Kidney epithelial cell (primary cell): Measurements from ENCODE around the gene SIPA1L2. TPM values are rescaled to one million over a fixed set of nuclear protein-coding genes. Genes with fewer than 3 reads are reported as not detected.

Experiments used
- DNase-seq: peaks from one replicate; pipeline ENCODE4 v3.0.0-alpha.2; 2010; ENCODE audit warnings: low read depth
- H3K27me3 ChIP-seq: 2 replicates; pipeline ENCODE4 v1.6.0; 2011; ENCODE audit warnings: low read length; ENCODE audit not compliant: control insufficient read depth, insufficient read depth
- H3K36me3 ChIP-seq: 2 replicates; pipeline ENCODE4 v1.5.1; 2011; ENCODE audit warnings: low read length; ENCODE audit not compliant: control insufficient read depth, insufficient read depth
- H3K4me3 ChIP-seq: 2 replicates; pipeline ENCODE4 v1.5.1; 2011; ENCODE audit warnings: low read depth, mild to moderate bottlenecking, control low read depth, low read length
- total RNA-seq: library from RNA; depleted of rRNA; stranded (reverse); fragments of >200 nt; gene quantifications from 2 replicates; pipeline ENCODE4 v1.2.3, GENCODE V29; 2015
- TF ChIP-seq, protein P1 (sequence below): IDR thresholded peaks from 2 replicates; pipeline ENCODE4 v1.5.1; 2011; ENCODE audit warnings: mild to moderate bottlenecking, moderate library complexity, low read length, control low read depth, inconsistent platforms; ENCODE audit not compliant: insufficient read depth, poor library complexity, severe bottlenecking

The SIPA1L2 gene
- total RNA-seq, 1 donor from 2014 or later = 13.7 TPM

DNA sequence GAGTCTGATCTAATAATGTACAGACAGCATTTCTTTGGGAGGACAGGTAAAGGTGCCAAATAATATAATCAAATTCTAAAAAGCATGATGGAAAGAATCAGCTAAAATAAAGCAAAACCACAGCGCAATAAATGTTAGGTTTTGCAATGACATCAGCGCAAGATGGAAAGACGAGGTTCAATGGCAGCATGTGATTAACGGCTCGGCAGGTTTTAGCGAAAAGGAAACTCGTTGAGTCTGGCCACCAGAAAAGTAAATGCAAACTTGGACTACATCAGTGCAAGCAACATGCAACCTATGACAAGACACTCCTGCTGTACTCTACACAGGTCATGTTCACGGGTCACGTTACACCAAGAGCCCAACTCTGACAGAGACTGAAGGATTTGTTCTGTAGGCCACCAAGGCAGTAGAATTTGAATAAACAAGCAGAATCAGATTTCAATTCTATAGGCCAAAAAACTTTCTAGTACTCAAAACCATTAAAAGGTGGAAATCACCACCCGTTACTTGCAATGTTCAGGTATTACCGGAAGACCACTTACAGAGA is 4.5 kb downstream of the SIPA1L2 start:
- Histone ChIP-seq H3K36me3 (no peaks in the 10 kb centered on the region), H3K4me3 (no peak overlapping the region), H3K27me3 (no peaks in the 10 kb centered on the region)
- DNase-seq = no peak
- TF ChIP-seq, protein P1, sequence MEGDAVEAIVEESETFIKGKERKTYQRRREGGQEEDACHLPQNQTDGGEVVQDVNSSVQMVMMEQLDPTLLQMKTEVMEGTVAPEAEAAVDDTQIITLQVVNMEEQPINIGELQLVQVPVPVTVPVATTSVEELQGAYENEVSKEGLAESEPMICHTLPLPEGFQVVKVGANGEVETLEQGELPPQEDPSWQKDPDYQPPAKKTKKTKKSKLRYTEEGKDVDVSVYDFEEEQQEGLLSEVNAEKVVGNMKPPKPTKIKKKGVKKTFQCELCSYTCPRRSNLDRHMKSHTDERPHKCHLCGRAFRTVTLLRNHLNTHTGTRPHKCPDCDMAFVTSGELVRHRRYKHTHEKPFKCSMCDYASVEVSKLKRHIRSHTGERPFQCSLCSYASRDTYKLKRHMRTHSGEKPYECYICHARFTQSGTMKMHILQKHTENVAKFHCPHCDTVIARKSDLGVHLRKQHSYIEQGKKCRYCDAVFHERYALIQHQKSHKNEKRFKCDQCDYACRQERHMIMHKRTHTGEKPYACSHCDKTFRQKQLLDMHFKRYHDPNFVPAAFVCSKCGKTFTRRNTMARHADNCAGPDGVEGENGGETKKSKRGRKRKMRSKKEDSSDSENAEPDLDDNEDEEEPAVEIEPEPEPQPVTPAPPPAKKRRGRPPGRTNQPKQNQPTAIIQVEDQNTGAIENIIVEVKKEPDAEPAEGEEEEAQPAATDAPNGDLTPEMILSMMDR = no peak

DNA sequence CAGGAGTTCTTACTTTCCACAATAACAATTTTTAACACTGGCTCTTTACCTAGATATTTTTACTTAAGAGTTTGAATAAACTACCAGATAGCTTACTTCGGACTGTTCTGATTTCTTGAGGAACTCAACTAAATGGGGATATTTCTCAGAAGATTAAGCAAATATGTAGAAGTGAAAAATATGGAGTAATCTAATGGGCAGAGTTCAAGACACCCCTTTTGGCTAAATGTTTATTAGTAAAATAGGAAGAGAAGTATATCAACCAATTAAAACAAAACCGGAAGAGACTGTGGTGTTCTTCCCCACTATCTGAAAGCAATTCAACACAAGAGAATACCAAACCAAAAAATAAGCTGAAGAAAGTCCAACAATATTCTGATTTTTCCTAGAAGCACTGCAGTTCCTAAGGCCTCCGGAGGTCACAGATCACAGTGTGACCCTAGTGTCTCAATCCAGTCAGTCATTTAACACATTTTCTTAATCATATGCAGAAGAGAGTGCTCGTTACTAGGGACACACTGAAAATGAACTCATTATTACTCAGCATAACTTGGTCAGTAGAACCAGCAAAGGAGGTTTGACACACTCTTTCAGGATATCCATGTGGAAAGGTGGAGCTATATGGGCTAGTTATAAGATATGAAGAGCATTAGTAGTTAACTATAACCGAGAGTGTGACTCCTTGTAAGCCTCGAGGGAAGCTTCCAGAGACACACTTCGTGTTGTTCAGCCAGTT is 5.2 kb downstream of the SIPA1L2 start:
- TF ChIP-seq, protein P1 = no peak
- Histone ChIP-seq H3K4me3 (no peak overlapping the region), H3K27me3 (no peaks in the 10 kb centered on the region), H3K36me3 (no peaks in the 10 kb centered on the region)
- DNase-seq = no peak

DNA sequence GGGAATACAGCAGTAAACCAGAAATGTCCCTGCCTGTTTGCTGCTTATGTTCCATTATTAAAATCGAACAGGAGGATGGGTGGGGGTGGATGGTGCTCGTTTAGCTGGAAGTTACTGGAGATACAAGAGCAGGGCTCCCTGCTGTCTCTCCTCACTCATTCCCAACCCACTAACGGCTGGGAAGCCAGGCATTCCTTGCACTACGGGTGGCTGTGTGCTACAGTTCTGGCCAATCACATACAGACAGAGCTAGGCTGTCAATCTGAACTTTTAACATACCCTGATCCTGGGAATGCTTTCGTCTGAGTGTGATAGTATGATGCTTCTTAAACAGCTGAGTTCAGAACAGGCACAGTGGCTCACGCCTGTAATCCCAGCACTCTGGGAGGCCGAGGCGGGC is 7.0 kb downstream of the SIPA1L2 start:
- DNase-seq = no peak
- no peaks in the 10 kb centered on the region for H3K36me3 ChIP-seq
- H3K4me3 ChIP-seq = no peak overlapping the region
- no peaks in the 10 kb centered on the region for H3K27me3 ChIP-seq
- TF ChIP-seq, protein P1 = no peak

DNA sequence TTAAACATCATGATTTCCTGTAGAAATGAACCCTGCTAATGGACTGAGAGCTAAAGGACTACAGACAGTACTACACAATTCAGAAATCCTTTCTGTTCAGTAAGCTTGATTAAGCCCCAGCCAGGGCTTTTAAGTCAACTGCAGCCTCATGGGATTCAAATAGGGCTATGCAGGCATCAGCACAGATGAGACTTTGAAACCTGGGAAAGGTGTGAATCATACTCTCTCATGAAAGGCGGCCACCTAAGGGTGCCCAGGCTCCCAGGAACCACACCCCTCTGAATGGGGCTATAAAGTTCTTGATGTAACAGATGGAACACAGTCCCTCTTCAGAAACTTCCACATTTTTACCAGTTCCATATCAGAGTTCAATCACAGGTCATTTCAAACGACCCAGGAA is 7.6 kb downstream of the SIPA1L2 start:
- H3K4me3 ChIP-seq = no peak overlapping the region
- no peaks in the 10 kb centered on the region for H3K36me3 ChIP-seq
- no peaks in the 10 kb centered on the region for H3K27me3 ChIP-seq
- TF ChIP-seq, protein P1 = no peak
- no peak for DNase-seq

DNA sequence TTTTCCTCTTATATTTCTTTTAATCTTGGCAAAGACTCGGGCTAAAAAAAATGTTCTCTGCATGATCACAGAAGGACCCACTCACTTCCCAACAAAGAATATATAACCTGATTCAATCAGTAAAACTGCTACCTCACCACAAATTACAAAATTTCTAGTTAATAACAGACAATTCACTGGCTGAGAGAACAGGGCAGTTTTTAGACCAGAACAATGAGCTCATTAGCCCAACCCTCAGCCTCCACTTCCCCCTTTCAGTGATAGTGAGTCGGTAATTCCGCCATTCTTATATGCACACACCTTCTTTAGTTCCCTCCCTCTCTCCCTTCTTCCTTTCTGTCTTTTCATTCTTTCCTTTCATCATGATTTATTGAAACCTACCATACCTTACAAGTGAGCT is 8.9 kb downstream of the SIPA1L2 start:
- H3K27me3 ChIP-seq = no peaks in the 10 kb centered on the region
- TF ChIP-seq, protein P1 = no peak
- no peak overlapping the region for H3K4me3 ChIP-seq
- DNase-seq = no peak
- H3K36me3 ChIP-seq = no peaks in the 10 kb centered on the region
